ENCODE results near the gene ARSK. TPM values are rescaled to one million over a fixed set of nuclear protein-coding genes. Genes with fewer than 3 reads are reported as not detected.

ARSK gene
- total and polyA plus RNA-seq, 2 experiments from 2014 or later: 23.2 to 40.8 TPM

GRCh38 chr5:95555553-95555952, 652 bp downstream of the ARSK start:
- TF ChIP-seq CREB1 (CRISPR knock-in tag; IDR thresholded peaks at IDR 0.05; ENCODE audit: low read depth): no peak
- TF ChIP-seq NANOG (IDR thresholded peaks at IDR 0.05; ENCODE audit: borderline replicate concordance): no peak
- TF ChIP-seq STAT1 (IDR thresholded peaks at IDR 0.05; ENCODE audit: unreplicated experiment): no peak
- TF ChIP-seq ZNF331 (CRISPR knock-in tag; IDR thresholded peaks at IDR 0.05; ENCODE audit: low read depth): no peak
- TF ChIP-seq CTCF (conservative IDR thresholded peaks at IDR 0.05; ENCODE audit: low read depth in 2 of 2): no peak
- no peak for ATAC-seq
- Histone ChIP-seq H3K9me2 (ENCODE audit: insufficient read depth) (no peaks in the 10 kb centered on the region), H3F3A (replicated peaks; ENCODE audit: low read depth) (no peaks in the 10 kb centered on the region), H3K27me3 (ENCODE audit: insufficient read depth) (no peaks in the 10 kb centered on the region), H2AFZ (peak overlapping the region; percentile 75; the same call in 1 of the 2 replicates), H4K20me1 (replicated peaks; ENCODE audit: insufficient read depth) (peaks cover 2% of the 10 kb centered on the region; the same call in 1 of the 2 replicates), H3K4me1 (ENCODE audit: insufficient read depth) (peaks cover 10% of the 10 kb centered on the region; the same call in 1 of the 2 replicates), H3K36me3 (ENCODE audit: insufficient read depth) (no peaks in the 10 kb centered on the region), H3K27ac (ENCODE audit: low read depth) (peak overlapping the region; percentile 73), H3K79me2 (replicated peaks; ENCODE audit: insufficient read depth) (peaks cover 70% of the 10 kb centered on the region), H3K4me3 (peak overlapping the region; percentile 62), H3K4me2 (peak overlapping the region; percentile 83)
- H3K27me3 Mint-ChIP-seq (ENCODE audit: insufficient read depth, low read depth, poor library complexity): no peaks in the 10 kb centered on the region
- H3K27ac Mint-ChIP-seq: peak overlapping the region; percentile 97
- no peaks in the 10 kb centered on the region for H3K9me3 Mint-ChIP-seq
- H3K36me3 Mint-ChIP-seq (ENCODE audit: low read depth): peaks cover 8% of the 10 kb centered on the region
- peak overlapping the region; percentile 95 for H3K4me3 Mint-ChIP-seq
- no peak for DNase-seq (ENCODE audit: low spot score)
- H3K4me1 Mint-ChIP-seq: peaks cover 12% of the 10 kb centered on the region

- Mint-ChIP-seq H3K27ac (no peak overlapping the region), H3K36me3 (ENCODE audit: low read depth) (peaks cover 2% of the 10 kb centered on the region; the same call in 1 of the 3 replicates), H3K4me3 (no peak overlapping the region), H3K4me1 (peaks cover 12% of the 10 kb centered on the region), H3K9me3 (no peaks in the 10 kb centered on the region), H3K27me3 (ENCODE audit: insufficient read depth, low read depth, poor library complexity) (no peaks in the 10 kb centered on the region)
- TF ChIP-seq CTCF (conservative IDR thresholded peaks at IDR 0.05; ENCODE audit: low read depth in 2 of 2) (no peak), POLR2AphosphoS5 (IDR thresholded peaks at IDR 0.05; ENCODE audit: low read depth) (no peak), NANOG (IDR thresholded peaks at IDR 0.05; ENCODE audit: borderline replicate concordance) (no peak), ETS1 (IDR thresholded peaks at IDR 0.05) (no peak), ZNF462 (CRISPR knock-in tag; IDR thresholded peaks at IDR 0.05) (no peak), STAT1 (IDR thresholded peaks at IDR 0.05; ENCODE audit: unreplicated experiment) (no peak)
- Histone ChIP-seq H3K27ac (ENCODE audit: low read depth) (no peak overlapping the region), H3K27me3 (ENCODE audit: insufficient read depth) (no peaks in the 10 kb centered on the region), H3K4me3 (no peak overlapping the region), H3K79me2 (replicated peaks; ENCODE audit: insufficient read depth) (peaks cover 47% of the 10 kb centered on the region), H3K36me3 (ENCODE audit: insufficient read depth) (no peaks in the 10 kb centered on the region), H2AFZ (no peak overlapping the region), H3K4me1 (ENCODE audit: insufficient read depth) (peaks cover 10% of the 10 kb centered on the region; the same call in 1 of the 2 replicates), H3K9me2 (ENCODE audit: insufficient read depth) (no peaks in the 10 kb centered on the region), H4K20me1 (replicated peaks; ENCODE audit: insufficient read depth) (no peaks in the 10 kb centered on the region; the same call in 1 of the 2 replicates), H3F3A (replicated peaks; ENCODE audit: low read depth) (no peaks in the 10 kb centered on the region), H3K4me2 (no peak overlapping the region)
- ATAC-seq (no peak), DNase-seq (ENCODE audit: low spot score) (no peak)
Measured at GRCh38 chr5:95557841-95558240, 2.9 kb downstream of the ARSK start.

Data from GM23338 (cell line).